NCI-H2171 (cell line): ENCODE data around the gene SCP2D1.

ENCODE experiments used
- DNase-seq: peaks from one replicate; lab custom pipeline; 2025; lab: John Stamatoyannopoulos, UW

The SCP2D1 gene

GRCh38 chr20:18815194-18815942 lies 1.8 kb downstream of the SCP2D1 start:
- no peak for DNase-seq

DNA sequence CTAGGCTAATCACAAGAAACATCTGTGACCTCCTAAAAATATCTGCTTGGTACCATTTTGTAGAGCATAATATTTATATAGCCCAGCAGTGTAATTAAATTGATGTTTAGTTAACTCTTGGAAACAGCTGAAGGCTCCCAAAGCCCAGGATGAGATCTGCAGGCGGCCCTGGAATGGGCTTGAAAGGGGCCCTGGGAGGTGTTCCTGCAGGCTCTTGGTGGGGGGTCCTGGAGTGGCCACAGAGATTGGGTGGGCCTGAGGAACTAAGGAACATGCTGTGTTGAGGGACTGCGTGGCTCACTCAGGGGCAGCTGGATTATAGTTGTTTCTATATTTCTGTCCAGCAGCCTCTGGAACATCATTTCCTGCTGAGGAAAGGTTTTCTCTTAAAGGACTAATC lies 9.2 kb downstream of the SCP2D1 start:
- no peak for DNase-seq

GRCh38 chr20:18831830-18832499 lies 18.4 kb downstream of the SCP2D1 start:
- no peak for DNase-seq

DNA sequence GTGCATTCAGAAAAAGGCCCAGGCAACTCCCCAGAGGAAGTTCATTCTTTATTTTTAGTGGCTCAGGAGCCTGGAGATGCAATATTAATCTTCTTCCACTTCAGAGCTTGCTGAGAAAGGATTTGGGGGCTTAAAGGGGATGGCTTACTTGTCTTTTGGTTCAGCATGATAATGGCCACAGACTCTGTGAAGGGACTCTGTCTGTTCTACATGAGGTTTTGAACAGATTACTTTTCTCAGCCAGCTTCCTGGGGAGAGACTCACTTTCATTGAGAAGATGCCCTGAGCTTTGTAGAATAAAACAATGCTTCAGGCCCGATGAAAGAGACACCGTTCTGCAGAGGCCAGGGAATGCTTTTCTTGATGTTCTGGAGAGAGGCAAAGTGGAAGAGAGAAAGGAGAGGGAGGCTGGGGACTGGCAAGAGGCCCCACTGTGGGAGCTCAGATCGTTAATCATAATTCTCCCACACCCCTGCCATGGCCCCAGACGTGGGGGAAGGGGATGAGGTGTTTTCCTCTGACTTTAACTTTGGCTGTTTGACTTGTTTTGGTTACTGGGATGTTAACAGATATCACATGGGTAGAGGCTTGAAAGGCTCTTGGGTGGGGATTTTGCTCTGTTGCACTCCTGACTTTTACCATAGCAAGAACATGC lies 19.1 kb downstream of the SCP2D1 start:
- DNase-seq: no peak

DNA sequence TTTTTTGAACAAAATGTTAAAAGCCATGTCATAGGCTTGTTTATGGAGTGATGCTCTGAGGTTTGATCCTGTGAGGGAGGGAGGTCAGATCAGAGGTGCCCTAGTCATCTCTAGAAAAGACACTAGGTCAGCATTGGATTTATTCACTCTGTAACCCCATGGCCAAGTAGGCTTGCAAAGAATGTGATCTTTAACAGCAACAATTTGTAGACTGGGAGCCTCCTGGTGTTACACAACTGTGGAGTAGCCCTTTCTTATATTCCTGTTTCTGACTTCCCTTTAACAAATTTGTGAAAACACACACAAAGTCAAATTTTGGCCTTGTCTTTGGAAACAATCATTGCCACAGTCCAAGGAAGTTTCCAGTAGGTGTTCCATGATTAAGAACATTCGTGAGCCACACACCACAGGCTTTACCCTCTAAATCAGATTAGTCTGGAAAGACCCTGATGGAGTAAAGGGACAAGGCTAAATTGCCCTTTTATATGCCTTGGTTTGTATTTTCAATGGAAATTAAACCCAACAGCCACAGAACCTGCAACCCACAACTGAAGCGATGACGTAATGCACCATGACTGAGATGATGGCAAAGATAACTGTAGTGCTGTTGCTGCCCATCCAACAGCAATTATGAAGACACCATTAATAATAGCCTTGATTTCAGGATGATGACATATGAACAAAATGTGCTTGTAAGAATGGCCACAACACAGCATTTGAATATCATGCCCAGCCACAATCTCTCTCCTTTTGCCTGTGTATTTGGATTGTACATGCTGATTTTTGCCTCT lies 22.1 kb downstream of the SCP2D1 start:
- no peak for DNase-seq

DNA sequence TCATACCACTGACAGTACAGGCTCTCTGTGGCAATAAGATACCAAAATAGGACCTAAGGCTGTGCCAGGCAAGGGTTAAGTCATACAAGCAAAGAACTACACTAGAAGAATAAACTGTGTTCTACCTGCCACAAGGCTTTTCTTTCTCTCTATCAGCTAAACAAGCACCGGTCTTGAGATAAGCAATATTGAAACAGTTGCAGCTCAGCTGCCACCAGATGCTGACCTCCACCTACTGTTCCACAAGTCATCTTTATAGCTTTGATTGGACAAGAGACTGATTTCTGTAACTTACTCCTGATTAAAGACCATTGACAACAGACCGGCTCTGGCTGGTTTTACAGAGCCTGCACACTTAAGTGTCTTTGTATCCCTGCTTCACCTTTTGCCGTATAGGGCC lies 24.1 kb downstream of the SCP2D1 start:
- no peak for DNase-seq

- no peak for DNase-seq
Observed at GRCh38 chr20:18839507-18840247, 26.1 kb downstream of the SCP2D1 start.

DNA sequence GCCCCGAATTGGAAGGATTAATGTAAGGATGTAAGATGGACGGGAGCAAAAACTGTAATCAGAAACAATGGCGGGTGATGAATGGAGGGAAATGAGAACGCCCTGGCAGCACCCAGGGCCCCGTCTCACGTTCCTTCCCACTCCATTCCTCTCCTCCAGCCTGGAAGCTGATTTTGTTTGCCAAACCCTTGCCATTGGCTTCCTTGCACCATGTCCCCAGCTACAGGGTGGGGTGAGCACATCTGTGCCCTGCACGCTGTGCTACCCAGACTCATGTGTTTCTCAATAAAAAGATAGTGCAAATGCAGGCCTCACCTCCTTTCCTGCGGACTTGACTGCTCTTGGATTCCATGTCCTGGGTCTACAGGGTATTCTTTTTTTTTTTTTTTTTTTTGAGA lies 26.7 kb downstream of the SCP2D1 start:
- DNase-seq: no peak

DNA sequence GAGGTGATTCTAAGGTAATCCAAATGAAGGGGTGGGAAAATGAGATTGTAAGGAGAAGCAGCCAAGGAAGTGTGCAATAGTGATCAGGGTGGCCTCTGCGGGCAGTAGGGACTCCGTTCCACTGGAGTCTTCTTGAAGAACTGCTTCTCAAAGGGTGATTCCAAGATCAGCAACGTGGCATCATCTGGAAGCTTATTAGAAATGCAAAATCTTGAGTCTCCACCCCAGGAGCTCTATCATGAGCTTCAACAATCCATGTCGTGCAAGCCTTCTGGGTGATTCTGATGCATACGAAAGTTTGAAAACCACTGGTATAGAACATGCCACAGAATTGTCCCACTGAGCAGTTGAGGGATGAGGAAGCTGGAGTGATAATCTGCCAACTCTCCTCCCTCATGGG lies 31.4 kb downstream of the SCP2D1 start:
- no peak for DNase-seq

DNA sequence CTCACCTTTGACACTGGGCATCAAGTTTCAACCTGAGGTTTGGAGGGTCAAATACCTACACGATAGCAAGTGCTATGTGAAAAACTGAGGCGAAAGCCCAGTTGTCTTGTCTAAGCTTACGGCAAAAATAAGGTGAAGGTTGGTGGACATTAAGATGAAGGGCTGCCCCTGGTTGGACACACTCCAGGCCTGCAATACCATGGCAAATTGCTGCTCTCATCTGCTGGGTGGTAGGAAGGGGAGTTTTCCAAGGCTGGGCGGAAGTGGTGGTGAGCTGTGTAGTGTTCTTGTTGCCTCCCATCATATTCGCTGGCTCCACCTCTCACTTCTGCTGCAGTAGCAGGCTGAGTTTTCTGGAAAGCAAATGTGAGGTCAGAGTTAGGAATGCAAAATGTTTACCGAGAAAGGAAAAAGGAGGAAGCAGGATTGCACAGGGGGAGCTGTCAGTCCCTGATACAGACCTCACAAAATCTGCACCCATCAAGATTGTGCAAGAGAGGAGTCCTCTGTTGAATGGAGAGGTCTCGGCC lies 33.7 kb downstream of the SCP2D1 start:
- DNase-seq: no peak

DNA sequence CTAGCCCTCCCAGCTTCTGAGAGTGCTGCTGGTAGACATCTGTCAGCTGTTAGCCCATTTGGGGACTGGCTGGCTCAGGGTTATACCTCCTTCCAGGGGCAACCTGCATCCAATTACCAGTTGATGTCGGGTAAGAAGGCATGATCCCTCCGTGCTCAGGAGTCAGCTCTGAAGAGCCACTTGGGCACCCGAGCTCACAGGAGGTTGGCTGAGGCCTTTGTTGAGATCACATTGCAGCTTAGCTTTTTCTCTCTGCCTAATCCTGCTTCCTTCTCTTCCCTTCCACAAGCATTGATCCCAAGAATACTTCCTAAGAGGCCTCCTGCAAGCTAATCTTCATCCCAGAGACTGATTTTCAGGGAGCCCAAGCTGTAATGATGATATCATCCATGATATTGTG lies 35.5 kb downstream of the SCP2D1 start:
- DNase-seq: no peak

DNA sequence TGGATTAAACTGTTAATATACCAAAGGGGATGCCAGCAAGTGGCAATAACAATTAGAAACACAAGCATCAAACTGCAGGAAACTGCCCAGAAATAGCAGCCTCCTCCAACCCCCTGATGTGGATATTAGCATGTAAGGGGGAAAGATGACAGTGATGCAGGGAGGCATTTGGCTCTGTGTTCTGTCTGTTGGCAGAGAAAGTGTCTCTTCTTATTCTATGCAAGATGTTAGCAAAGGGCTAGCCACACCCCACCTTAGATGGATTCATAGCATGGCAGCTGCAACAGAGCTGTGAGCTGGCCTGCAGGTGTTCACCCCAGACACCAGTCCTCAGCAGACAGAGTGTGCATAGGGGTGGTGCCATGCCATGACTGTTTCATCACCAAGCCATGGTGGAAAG lies 38.0 kb downstream of the SCP2D1 start:
- no peak for DNase-seq

DNA sequence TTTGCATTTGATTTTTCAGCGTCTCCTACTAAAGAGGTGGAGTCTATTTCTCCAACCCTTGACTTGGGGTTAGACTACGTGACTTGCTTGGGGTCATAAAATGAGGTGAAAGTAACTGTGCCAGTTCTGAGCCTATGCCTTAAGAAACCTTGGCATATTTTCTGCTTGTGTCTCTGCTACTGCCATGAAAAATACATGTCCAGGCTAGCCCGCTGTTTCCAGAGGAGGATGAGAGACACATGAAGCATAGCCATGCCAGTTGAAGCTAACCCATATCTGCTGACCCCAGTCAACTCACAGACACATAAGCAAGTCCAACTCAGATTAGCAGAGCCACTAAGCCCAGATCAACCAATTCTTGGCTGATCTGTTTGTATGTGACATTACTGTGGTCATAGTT lies 38.7 kb downstream of the SCP2D1 start:
- no peak for DNase-seq

- no peak for DNase-seq
Observed at GRCh38 chr20:18853216-18853615, 39.6 kb downstream of the SCP2D1 start.

GRCh38 chr20:18853946-18854646 lies 40.5 kb downstream of the SCP2D1 start:
- no peak for DNase-seq

GRCh38 chr20:18855882-18856281 lies 42.3 kb downstream of the SCP2D1 start:
- DNase-seq: no peak

DNA sequence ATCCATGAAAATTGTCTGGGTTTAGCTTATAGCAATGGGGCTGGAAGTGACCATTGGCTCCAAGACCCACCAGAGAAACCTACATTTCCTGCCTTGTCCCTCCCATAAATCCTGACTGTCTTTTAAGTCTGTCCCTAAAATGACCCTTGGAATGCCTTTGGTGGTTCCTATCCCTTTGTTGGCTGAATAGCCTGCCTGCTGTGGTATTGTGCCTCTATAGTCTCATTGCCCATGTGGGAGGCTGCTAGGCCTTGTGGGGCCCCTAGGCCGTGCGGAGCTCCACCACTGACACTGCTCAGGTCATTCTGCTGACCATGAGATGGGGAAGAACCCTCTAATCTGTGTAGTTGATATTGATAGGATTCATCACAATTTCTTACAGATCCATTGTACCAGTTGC lies 43.3 kb downstream of the SCP2D1 start:
- no peak for DNase-seq

GRCh38 chr20:18857640-18858039 lies 44.1 kb downstream of the SCP2D1 start:
- DNase-seq: no peak

DNA sequence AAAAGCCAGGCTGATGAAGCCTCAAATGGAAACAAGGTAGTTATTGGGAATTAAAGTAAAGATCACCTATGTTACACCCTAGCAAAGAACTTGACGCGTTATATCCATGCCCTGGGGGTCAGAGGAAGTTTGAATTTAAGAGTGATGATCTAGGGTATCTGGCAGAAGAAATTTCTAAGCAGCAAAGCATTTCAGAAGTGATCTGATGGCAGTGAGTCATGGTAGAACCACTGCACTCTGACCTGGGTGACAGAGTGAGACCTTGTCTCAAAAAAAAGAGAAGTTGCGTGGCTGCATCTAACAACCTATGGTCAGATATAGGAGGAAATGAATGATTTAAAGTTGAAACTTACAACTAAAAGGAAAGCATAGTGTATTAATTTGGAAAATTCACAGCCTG lies 45.2 kb downstream of the SCP2D1 start:
- DNase-seq: no peak
